K562 (cell line): ENCODE data around the gene CEP44. TPM values are rescaled to one million over a fixed set of nuclear protein-coding genes. Genes with fewer than 3 reads are reported as not detected.

Experiments used
- BCOR ChIP-seq: fragments of 450-650 bp; IDR thresholded peaks from 2 replicates; pipeline ENCODE4 v1.6.1; 2016
- HDAC3 ChIP-seq: fragments of 450-650 bp; IDR thresholded peaks from 2 replicates; pipeline ENCODE4 v1.6.1; 2018; ENCODE audit warnings: borderline replicate concordance, mild to moderate bottlenecking, moderate library complexity; ENCODE audit not compliant: partially characterized antibody
- HIVEP1 ChIP-seq: fragments of 250-450 bp; sonication (Bioruptor Pico); IDR thresholded peaks from 2 replicates; pipeline ENCODE4 v1.4.0; 2020; ENCODE audit warnings: mild to moderate bottlenecking
- MAFG ChIP-seq: fragments of 450-650 bp; conservative IDR thresholded peaks from 2 replicates; pipeline ENCODE4 v1.6.1; 2016; ENCODE audit warnings: missing genetic modification characterization, missing compliant biosample characterization
- NFE2L1 ChIP-seq: fragments of 450-650 bp; IDR thresholded peaks from 2 replicates; pipeline ENCODE4 v1.6.1; 2016; ENCODE audit warnings: missing genetic modification characterization, low read depth, mild to moderate bottlenecking, missing compliant biosample characterization, moderate library complexity, borderline replicate concordance
- RAD21 ChIP-seq, 2 experiments: fragments of 250-450 bp in 1 of 2; fragments of 450-650 bp in 1 of 2; sonication (Bioruptor Pico) in 1 of 2; formaldehyde crosslinking in 1 of 2; IDR thresholded peaks in 1 of 2; conservative IDR thresholded peaks in 1 of 2; 2 replicates each; pipeline versions ENCODE4 v1.4.0 to v1.8.0; 2020 to 2022; ENCODE audit warnings: mild to moderate bottlenecking in 2 of 2, moderate library complexity in 1 of 2
- RBM22 ChIP-seq: fragments of 200-400 bp; formaldehyde crosslinking; IDR thresholded peaks from 2 replicates; pipeline ENCODE4 v1.6.1; 2018; ENCODE audit warnings: low read length, low read depth; ENCODE audit not compliant: poor library complexity, severe bottlenecking
- SMC3 ChIP-seq: conservative IDR thresholded peaks from 2 replicates; pipeline ENCODE4 v1.6.1; 2011; ENCODE audit warnings: low read depth, low read length, improper control_type of control experiment; ENCODE audit not compliant: insufficient read depth
- STAT5A ChIP-seq: IDR thresholded peaks from 2 replicates; pipeline ENCODE4 v1.6.1; 2012; ENCODE audit warnings: low read length, inconsistent platforms, borderline replicate concordance
- TEAD1 ChIP-seq, 2 experiments: fragments of 450-650 bp in 1 of 2; sonication (generic) in 1 of 2; formaldehyde crosslinking; IDR thresholded peaks; 2 replicates each; pipeline versions ENCODE4 v1.4.0 to v1.8.0; 2020 to 2022; ENCODE audit warnings: mild to moderate bottlenecking in 2 of 2, missing genetic modification reagents in 1 of 2
- XRCC4 ChIP-seq: IDR thresholded peaks from one replicate; pipeline ENCODE4 v1.6.1; 2011; ENCODE audit not compliant: insufficient read depth, insufficient read length; ENCODE audit errors: extremely low read depth
- YY1 ChIP-seq, 3 experiments: IDR thresholded peaks; 2 replicates each; pipeline ENCODE4 v1.6.1; 2011; ENCODE audit warnings: low read length in 2 of 3, mild to moderate bottlenecking in 2 of 3, moderate library complexity in 2 of 3, borderline replicate concordance in 1 of 3, control low read depth in 1 of 3, low read depth in 1 of 3; ENCODE audit not compliant: insufficient read depth in 3 of 3, insufficient replicate concordance in 2 of 3, control insufficient read depth in 1 of 3, insufficient read length in 1 of 3; ENCODE audit errors: extremely low read depth in 1 of 3
- ZNF316 ChIP-seq: fragments of 450-650 bp; IDR thresholded peaks from 2 replicates; pipeline ENCODE4 v1.6.1; 2016
- ZNF384 ChIP-seq: IDR thresholded peaks from 2 replicates; pipeline ENCODE4 v1.6.1; 2012; ENCODE audit warnings: low read depth, low read length, improper control_type of control experiment
- ZNF644 ChIP-seq: fragments of 200-800 bp; sonication (Bioruptor generic); IDR thresholded peaks from 2 replicates; pipeline ENCODE4 v1.6.1; 2016; ENCODE audit warnings: low read depth, missing genetic modification characterization, missing compliant biosample characterization
- polyA plus RNA-seq, 8 experiments: library from polyadenylated mRNA; depleted of rRNA in 4 of 8; stranded (reverse) in 5 of 8; unstranded in 3 of 8; fragments of >200 nt; fragmentation: Nextera tagmentation in 2 of 8; fragmentation: Illumina TruSeq in 1 of 8; extraction: Ambion mirVana in 2 of 8; extraction: Trizol in 1 of 8; gene quantifications; 2 replicates each; pipeline versions ENCODE4 v1.2.1 to v1.2.3, GENCODE V29; 2011 to 2014; ENCODE audit warnings: inconsistent platforms in 1 of 8, missing spikeins in 1 of 8
- total RNA-seq, 7 experiments: library from RNA; depleted of rRNA in 6 of 7; stranded (reverse); fragments of >200 nt in 6 of 7; fragmentation: Illumina TruSeq in 2 of 7; extraction: Trizol in 2 of 7; gene quantifications; 2 replicates each; pipeline versions ENCODE4 v1.2.1 to v1.2.3, GENCODE V29; 2011 to 2021; ENCODE audit warnings: low replicate concordance in 1 of 7
- TF ChIP-seq, protein P1 (sequence below): sonication (generic); formaldehyde crosslinking; IDR thresholded peaks from 2 replicates; pipeline ENCODE4 v1.8.0; 2022; ENCODE audit warnings: mild to moderate bottlenecking, low read depth, missing genetic modification reagents
- TF ChIP-seq, protein P2 (sequence below): fragments of 250-450 bp; sonication (Bioruptor Pico); IDR thresholded peaks from 2 replicates; pipeline ENCODE4 v1.8.0; 2022; ENCODE audit warnings: moderate library complexity, mild to moderate bottlenecking, inconsistent platforms
- TF ChIP-seq, protein P3 (sequence below), 3 experiments: IDR thresholded peaks in 2 of 3; conservative IDR thresholded peaks in 1 of 3; 2 replicates each; pipeline ENCODE4 v1.5.1; 2011 to 2012; ENCODE audit warnings: low read length in 3 of 3, mild to moderate bottlenecking in 3 of 3, control low read depth in 2 of 3, improper control_type of control experiment in 1 of 3, inconsistent platforms in 1 of 3, low read depth in 1 of 3, mixed read lengths in 1 of 3, moderate library complexity in 1 of 3; ENCODE audit not compliant: insufficient read depth in 2 of 3
- TF ChIP-seq, protein P4 (sequence below): fragments of 250-450 bp; sonication (Bioruptor Pico); IDR thresholded peaks from 2 replicates; pipeline ENCODE4 v1.8.0; 2021; ENCODE audit warnings: moderate library complexity, mild to moderate bottlenecking, inconsistent platforms

CEP44 gene
- total and polyA plus RNA-seq, 9 of the 15 experiments (the other 6 are each of a cell fraction or from before 2014, with no cell fraction given): 19.6 to 45.0 (median 24.4) TPM

DNA sequence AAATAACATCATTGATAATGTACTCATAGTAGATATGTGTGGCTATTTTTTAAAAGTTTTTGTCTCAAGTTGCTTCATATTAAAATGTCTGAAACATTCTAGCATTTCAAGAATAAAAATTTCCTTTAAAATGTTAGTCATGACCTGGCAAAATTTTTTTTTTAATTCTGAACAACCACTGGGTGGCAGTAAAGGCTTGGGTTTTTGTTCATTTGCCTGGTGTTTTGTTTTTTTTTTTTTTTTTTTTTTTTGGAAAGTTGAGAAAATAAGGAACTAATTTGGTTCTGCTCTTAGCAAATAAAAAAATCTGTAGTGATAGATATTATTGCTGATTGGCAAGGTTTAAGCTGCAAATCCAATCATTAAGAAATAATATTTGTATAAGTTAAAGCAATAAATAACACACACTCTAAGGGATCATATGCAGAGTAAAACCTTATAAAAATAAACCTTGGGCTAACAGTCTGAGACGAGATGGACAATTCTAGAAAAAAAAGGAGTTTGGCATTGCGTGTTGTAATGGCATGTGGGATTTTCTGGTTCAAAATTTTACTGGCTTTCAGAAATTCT is 81.4 kb downstream of the CEP44 start (continued):
- TF ChIP-seq, protein P1, sequence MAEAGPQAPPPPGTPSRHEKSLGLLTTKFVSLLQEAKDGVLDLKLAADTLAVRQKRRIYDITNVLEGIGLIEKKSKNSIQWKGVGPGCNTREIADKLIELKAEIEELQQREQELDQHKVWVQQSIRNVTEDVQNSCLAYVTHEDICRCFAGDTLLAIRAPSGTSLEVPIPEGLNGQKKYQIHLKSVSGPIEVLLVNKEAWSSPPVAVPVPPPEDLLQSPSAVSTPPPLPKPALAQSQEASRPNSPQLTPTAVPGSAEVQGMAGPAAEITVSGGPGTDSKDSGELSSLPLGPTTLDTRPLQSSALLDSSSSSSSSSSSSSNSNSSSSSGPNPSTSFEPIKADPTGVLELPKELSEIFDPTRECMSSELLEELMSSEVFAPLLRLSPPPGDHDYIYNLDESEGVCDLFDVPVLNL (CRISPR knock-in tag): no peak
- TF ChIP-seq YY1 (IDR thresholded peaks at IDR 0.05; ENCODE audit: borderline replicate concordance in 1 of 3, control insufficient read depth in 1 of 3, extremely low read depth in 1 of 3, insufficient read depth in 3 of 3, insufficient read length in 1 of 3, insufficient replicate concordance in 2 of 3, low read depth in 1 of 3, low read length in 2 of 3) (no peak), ZNF644 (tag) (no peak), XRCC4 (no peak), TEAD1 (CRISPR knock-in tag; IDR thresholded peaks at IDR 0.05) (no peak), ZNF384 (peak; percentile 98), NFE2L1 (tag) (no peak), HDAC3 (no peak), RAD21 (CRISPR knock-in tag; conservative IDR thresholded peaks at IDR 0.05 in 1 of 2, IDR thresholded peaks at IDR 0.05 in 1 of 2) (peak; percentile 55 to 80), STAT5A (no peak), RBM22 (no peak), BCOR (no peak), ZNF316 (peak; percentile 78), MAFG (tag) (peak; percentile 70; the same call in 1 of the 2 replicates), SMC3 (peak; percentile 51; the same call in 1 of the 2 replicates), HIVEP1 (no peak)
- TF ChIP-seq, protein P2, sequence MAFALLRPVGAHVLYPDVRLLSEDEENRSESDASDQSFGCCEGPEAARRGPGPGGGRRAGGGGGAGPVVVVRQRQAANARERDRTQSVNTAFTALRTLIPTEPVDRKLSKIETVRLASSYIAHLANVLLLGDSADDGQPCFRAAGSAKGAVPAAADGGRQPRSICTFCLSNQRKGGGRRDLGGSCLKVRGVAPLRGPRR (CRISPR knock-in tag): no peak
- TF ChIP-seq, protein P3, sequence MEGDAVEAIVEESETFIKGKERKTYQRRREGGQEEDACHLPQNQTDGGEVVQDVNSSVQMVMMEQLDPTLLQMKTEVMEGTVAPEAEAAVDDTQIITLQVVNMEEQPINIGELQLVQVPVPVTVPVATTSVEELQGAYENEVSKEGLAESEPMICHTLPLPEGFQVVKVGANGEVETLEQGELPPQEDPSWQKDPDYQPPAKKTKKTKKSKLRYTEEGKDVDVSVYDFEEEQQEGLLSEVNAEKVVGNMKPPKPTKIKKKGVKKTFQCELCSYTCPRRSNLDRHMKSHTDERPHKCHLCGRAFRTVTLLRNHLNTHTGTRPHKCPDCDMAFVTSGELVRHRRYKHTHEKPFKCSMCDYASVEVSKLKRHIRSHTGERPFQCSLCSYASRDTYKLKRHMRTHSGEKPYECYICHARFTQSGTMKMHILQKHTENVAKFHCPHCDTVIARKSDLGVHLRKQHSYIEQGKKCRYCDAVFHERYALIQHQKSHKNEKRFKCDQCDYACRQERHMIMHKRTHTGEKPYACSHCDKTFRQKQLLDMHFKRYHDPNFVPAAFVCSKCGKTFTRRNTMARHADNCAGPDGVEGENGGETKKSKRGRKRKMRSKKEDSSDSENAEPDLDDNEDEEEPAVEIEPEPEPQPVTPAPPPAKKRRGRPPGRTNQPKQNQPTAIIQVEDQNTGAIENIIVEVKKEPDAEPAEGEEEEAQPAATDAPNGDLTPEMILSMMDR (IDR thresholded peaks at IDR 0.05 in 2 of 3, conservative IDR thresholded peaks at IDR 0.05 in 1 of 3; ENCODE audit: insufficient read depth in 2 of 3, low read depth in 1 of 3, low read length in 3 of 3): peak; percentile 17 to 67 (median 47); a peak in 3 of 6 replicates
- TF ChIP-seq, protein P4, sequence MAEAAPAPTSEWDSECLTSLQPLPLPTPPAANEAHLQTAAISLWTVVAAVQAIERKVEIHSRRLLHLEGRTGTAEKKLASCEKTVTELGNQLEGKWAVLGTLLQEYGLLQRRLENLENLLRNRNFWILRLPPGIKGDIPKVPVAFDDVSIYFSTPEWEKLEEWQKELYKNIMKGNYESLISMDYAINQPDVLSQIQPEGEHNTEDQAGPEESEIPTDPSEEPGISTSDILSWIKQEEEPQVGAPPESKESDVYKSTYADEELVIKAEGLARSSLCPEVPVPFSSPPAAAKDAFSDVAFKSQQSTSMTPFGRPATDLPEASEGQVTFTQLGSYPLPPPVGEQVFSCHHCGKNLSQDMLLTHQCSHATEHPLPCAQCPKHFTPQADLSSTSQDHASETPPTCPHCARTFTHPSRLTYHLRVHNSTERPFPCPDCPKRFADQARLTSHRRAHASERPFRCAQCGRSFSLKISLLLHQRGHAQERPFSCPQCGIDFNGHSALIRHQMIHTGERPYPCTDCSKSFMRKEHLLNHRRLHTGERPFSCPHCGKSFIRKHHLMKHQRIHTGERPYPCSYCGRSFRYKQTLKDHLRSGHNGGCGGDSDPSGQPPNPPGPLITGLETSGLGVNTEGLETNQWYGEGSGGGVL (CRISPR knock-in tag): no peak
